Measurements from ENCODE around the gene OR5T1.

OR5T1 gene

GRCh38 chr11:56273854-56274253 lies at the start of gene OR5T1:
TSS of gene OR5T1 (plus strand) at chr11:56274154. CDS start at chr11:56275639, 1,485 bp downstream.
- DNase-seq = no peak

- DNase-seq = no peak
Observed at GRCh38 chr11:56234155-56234554, 39.8 kb upstream of the OR5T1 start, which contains the start of gene OR5T2. TSS of gene OR5T2 (minus strand) at chr11:56234255. CDS start at chr11:56233062, 1,193 bp downstream.

- no peak for DNase-seq
Observed at GRCh38 chr11:56251954-56252353, 22.0 kb upstream of the OR5T1 start, which contains the start of gene OR5T3. TSS of gene OR5T3 (plus strand) at chr11:56252254. CDS start at chr11:56252254, 0 bp downstream.

GRCh38 chr11:56271092-56271491 lies 2.9 kb upstream of the OR5T1 start:
- DNase-seq = no peak

- no peak for DNase-seq
Observed at GRCh38 chr11:56292154-56292553, 18.2 kb downstream of the OR5T1 start, which contains the start of gene OR8H1. TSS of gene OR8H1 (minus strand) at chr11:56292254. CDS start at chr11:56291062, 1,192 bp downstream.

- DNase-seq = no peak
Observed at GRCh38 chr11:56296898-56297297, 22.9 kb downstream of the OR5T1 start.

GRCh38 chr11:56307836-56308235 lies 33.9 kb downstream of the OR5T1 start:
- DNase-seq = no peak

GRCh38 chr11:56314844-56315243 lies 40.9 kb downstream of the OR5T1 start, which contains the start of gene OR8K3:
TSS of gene OR8K3 (plus strand) at chr11:56315144. CDS start at chr11:56318307, 3,163 bp downstream.
- DNase-seq = no peak

Measured in amniotic stem cell (primary cell).